Neural progenitor cell (in vitro differentiated cells): ENCODE results near the gene KAZN. TPM values are rescaled to one million over a fixed set of nuclear protein-coding genes. Genes with fewer than 3 reads are reported as not detected.

Experiments
- DNase-seq: peaks from one replicate; pipeline ENCODE4 v3.0.0-alpha.2; 2016; ENCODE audit warnings: low spot score
- H2AFZ ChIP-seq: fragments of 200-600 bp; sonication (generic); replicated peaks from 2 replicates; pipeline ENCODE4 v1.6.1; 2016; ENCODE audit warnings: antibody characterized with exemption
- H3F3A ChIP-seq: fragments of 200-600 bp; sonication (generic); 2 replicates; pipeline ENCODE4 v1.6.1; 2016; ENCODE audit warnings: antibody characterized with exemption, low read depth
- H3K27ac ChIP-seq: fragments of 200-600 bp; sonication (generic); 2 replicates; pipeline ENCODE4 v1.5.1; 2016; ENCODE audit warnings: mild to moderate bottlenecking
- H3K27me3 ChIP-seq: fragments of 200-600 bp; sonication (generic); 2 replicates; pipeline ENCODE4 v1.6.1; 2016; ENCODE audit warnings: mild to moderate bottlenecking, moderate library complexity
- H3K36me3 ChIP-seq: fragments of 200-600 bp; sonication (generic); 2 replicates; pipeline ENCODE4 v1.5.1; 2016
- H3K4me1 ChIP-seq: fragments of 200-600 bp; sonication (generic); 2 replicates; pipeline ENCODE4 v1.6.1; 2016; ENCODE audit warnings: mixed run types
- H3K4me2 ChIP-seq: fragments of 200-600 bp; sonication (generic); 2 replicates; pipeline ENCODE4 v1.6.1; 2016
- H3K4me3 ChIP-seq: fragments of 200-600 bp; sonication (generic); 2 replicates; pipeline ENCODE4 v1.5.1; 2016
- H3K79me2 ChIP-seq: fragments of 200-600 bp; sonication (generic); 2 replicates; pipeline ENCODE4 v1.6.1; 2016; ENCODE audit warnings: low read depth
- H3K9ac ChIP-seq: fragments of 200-600 bp; sonication (generic); 2 replicates; pipeline ENCODE4 v1.6.1; 2016
- H3K9me3 ChIP-seq: fragments of 200-600 bp; sonication (generic); 2 replicates; pipeline ENCODE4 v1.5.1; 2016; ENCODE audit warnings: low read depth
- H4K20me1 ChIP-seq: fragments of 200-600 bp; sonication (generic); 2 replicates; pipeline ENCODE4 v1.6.1; 2016; ENCODE audit warnings: low read depth
- H3K27ac Mint-ChIP-seq: 3 replicates; pipeline ENCODE4 v1.8.0; 2021; ENCODE audit warnings: mixed read lengths
- H3K27me3 Mint-ChIP-seq: 2 replicates; pipeline ENCODE4 v1.8.0; 2022; ENCODE audit warnings: low read depth, mild to moderate bottlenecking, inconsistent platforms, moderate library complexity, mixed read lengths; ENCODE audit not compliant: insufficient read depth
- H3K36me3 Mint-ChIP-seq: 3 replicates; pipeline ENCODE4 v1.8.0; 2021; ENCODE audit warnings: mixed read lengths
- H3K4me1 Mint-ChIP-seq: 3 replicates; pipeline ENCODE4 v1.8.0; 2021; ENCODE audit warnings: mixed read lengths
- H3K4me3 Mint-ChIP-seq: 3 replicates; pipeline ENCODE4 v1.8.0; 2021; ENCODE audit warnings: mild to moderate bottlenecking, moderate library complexity, mixed read lengths
- H3K9me3 Mint-ChIP-seq: 3 replicates; pipeline ENCODE4 v1.8.0; 2020; ENCODE audit warnings: mixed read lengths
- EZH2 ChIP-seq: fragments of 200-600 bp; sonication (generic); IDR thresholded peaks from 2 replicates; pipeline ENCODE4 v1.6.1; 2017; ENCODE audit warnings: antibody characterized with exemption, mild to moderate bottlenecking, moderate library complexity
- EZH2phosphoT487 ChIP-seq: fragments of 200-600 bp; sonication (generic); IDR thresholded peaks from 2 replicates; pipeline ENCODE4 v1.6.1; 2017; ENCODE audit warnings: antibody characterized with exemption
- total RNA-seq: library from RNA; depleted of rRNA; stranded (reverse); fragments of >200 nt; gene quantifications from 2 replicates; pipeline ENCODE4 v1.2.3, GENCODE V29; 2015; ENCODE audit warnings: low replicate concordance
- TF ChIP-seq, protein P1 (sequence below): fragments of 200-600 bp; sonication (generic); IDR thresholded peaks from 2 replicates; pipeline ENCODE4 v1.5.1; 2017; ENCODE audit warnings: antibody characterized with exemption, mild to moderate bottlenecking

The KAZN gene
- total RNA-seq, 1 donor from 2014 or later = 6.1 TPM

DNA sequence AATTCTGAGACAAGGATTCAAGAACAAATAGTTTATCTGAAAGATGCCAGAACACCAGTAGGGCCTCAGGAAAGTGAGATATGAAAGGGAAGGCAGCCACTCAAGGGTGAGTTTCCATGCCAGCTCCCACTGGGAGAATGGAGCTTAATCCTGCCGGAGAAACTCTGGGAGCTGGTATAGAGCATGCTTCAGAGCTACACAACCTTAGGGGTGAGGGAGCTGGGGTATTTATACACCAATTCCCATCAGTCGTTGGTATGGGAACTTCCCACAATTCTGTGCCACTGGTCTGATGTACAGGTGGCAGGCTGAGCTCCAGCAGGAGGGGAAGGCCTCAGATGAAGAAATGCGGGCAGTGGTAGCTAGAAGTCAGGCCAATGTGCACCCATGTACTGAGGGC lies 86.6 kb downstream of the KAZN start:
- no peak overlapping the region for H3K27ac ChIP-seq
- Mint-ChIP-seq H3K27me3 (no peaks in the 10 kb centered on the region), H3K9me3 (peaks cover 25% of the 10 kb centered on the region), H3K4me3 (no peak overlapping the region), H3K27ac (no peak overlapping the region), H3K4me1 (peaks cover 42% of the 10 kb centered on the region), H3K36me3 (peaks cover 15% of the 10 kb centered on the region)
- no peak overlapping the region for H3K4me2 ChIP-seq
- peaks cover 4% of the 10 kb centered on the region for H4K20me1 ChIP-seq
- H3K4me3 ChIP-seq = no peak overlapping the region
- no peaks in the 10 kb centered on the region for H3K36me3 ChIP-seq
- H3K79me2 ChIP-seq = peaks cover 27% of the 10 kb centered on the region
- H3K4me1 ChIP-seq = peaks cover 31% of the 10 kb centered on the region
- TF ChIP-seq EZH2 = no peak
- TF ChIP-seq EZH2phosphoT487 = no peak
- TF ChIP-seq, protein P1, sequence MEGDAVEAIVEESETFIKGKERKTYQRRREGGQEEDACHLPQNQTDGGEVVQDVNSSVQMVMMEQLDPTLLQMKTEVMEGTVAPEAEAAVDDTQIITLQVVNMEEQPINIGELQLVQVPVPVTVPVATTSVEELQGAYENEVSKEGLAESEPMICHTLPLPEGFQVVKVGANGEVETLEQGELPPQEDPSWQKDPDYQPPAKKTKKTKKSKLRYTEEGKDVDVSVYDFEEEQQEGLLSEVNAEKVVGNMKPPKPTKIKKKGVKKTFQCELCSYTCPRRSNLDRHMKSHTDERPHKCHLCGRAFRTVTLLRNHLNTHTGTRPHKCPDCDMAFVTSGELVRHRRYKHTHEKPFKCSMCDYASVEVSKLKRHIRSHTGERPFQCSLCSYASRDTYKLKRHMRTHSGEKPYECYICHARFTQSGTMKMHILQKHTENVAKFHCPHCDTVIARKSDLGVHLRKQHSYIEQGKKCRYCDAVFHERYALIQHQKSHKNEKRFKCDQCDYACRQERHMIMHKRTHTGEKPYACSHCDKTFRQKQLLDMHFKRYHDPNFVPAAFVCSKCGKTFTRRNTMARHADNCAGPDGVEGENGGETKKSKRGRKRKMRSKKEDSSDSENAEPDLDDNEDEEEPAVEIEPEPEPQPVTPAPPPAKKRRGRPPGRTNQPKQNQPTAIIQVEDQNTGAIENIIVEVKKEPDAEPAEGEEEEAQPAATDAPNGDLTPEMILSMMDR = no peak
- DNase-seq = no peak
- H3F3A ChIP-seq = peaks cover 14% of the 10 kb centered on the region
- no peak overlapping the region for H3K9ac ChIP-seq
- no peaks in the 10 kb centered on the region for H3K9me3 ChIP-seq
- H3K27me3 ChIP-seq = no peaks in the 10 kb centered on the region
- no peak overlapping the region for H2AFZ ChIP-seq

DNA sequence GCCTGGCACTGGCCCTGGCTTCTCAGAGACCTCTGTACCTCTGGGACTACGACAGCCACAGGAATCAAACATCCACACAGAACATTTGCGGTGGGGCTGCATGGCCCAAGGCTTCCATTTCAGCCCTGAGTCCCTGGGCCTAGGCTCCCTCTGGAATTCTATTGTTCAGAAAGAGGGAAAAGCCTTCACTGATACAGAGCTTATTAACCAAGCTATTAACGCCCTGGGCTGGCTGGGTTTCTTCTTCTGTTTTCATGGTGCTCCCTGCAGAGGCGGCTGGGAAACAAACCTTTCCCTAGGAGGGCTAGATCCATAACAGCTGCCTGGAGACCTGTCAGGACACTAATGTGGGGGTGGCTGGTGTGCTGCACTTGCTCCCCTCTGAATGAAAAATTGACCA lies 88.2 kb downstream of the KAZN start:
- H3K9me3 Mint-ChIP-seq = peaks cover 23% of the 10 kb centered on the region
- peaks cover 27% of the 10 kb centered on the region for H3K79me2 ChIP-seq
- no peaks in the 10 kb centered on the region for H3K27me3 ChIP-seq
- H3K4me1 Mint-ChIP-seq = peaks cover 49% of the 10 kb centered on the region
- no peak overlapping the region for H3K4me3 ChIP-seq
- no peak overlapping the region for H3K4me3 Mint-ChIP-seq
- H3K4me1 ChIP-seq = peaks cover 39% of the 10 kb centered on the region
- H3K4me2 ChIP-seq = peak overlapping the region; percentile 50
- H3F3A ChIP-seq = peaks cover 14% of the 10 kb centered on the region
- DNase-seq = peak; percentile 81
- peaks cover 4% of the 10 kb centered on the region for H4K20me1 ChIP-seq
- H3K9ac ChIP-seq = no peak overlapping the region
- H3K36me3 ChIP-seq = no peaks in the 10 kb centered on the region
- H3K9me3 ChIP-seq = no peaks in the 10 kb centered on the region
- H2AFZ ChIP-seq = no peak overlapping the region
- H3K27ac Mint-ChIP-seq = peak overlapping the region; percentile 17
- TF ChIP-seq, protein P1 = no peak
- peaks cover 9% of the 10 kb centered on the region for H3K36me3 Mint-ChIP-seq
- peaks cover 2% of the 10 kb centered on the region for H3K27me3 Mint-ChIP-seq
- H3K27ac ChIP-seq = peak overlapping the region; percentile 77

DNA sequence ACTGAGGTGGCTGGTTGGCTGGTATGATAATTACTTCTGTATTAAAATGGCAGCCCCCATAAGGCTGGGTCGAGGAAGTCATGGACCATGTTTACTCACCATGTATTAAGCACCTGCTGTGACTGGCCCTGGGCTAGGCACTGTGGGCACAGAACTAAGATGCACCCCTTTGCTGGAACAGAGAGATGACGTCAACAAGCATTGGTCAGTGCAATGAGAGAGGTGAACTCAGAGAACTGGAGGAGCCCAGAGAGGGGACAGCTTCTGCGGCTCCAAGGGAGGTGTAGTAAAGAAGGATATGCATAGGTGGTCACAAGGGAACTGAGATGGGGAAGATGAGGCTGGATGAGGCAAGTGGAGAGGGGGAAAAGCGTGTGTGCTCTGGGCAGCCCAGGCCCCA lies 88.7 kb downstream of the KAZN start:
- peaks cover 14% of the 10 kb centered on the region for H3F3A ChIP-seq
- Mint-ChIP-seq H3K27me3 (peaks cover 2% of the 10 kb centered on the region), H3K4me1 (peaks cover 49% of the 10 kb centered on the region), H3K9me3 (peaks cover 20% of the 10 kb centered on the region), H3K27ac (peak overlapping the region; percentile 17), H3K4me3 (no peak overlapping the region), H3K36me3 (peaks cover 9% of the 10 kb centered on the region)
- H3K4me3 ChIP-seq = no peak overlapping the region
- no peak overlapping the region for H3K9ac ChIP-seq
- H3K27ac ChIP-seq = no peak overlapping the region
- peaks cover 27% of the 10 kb centered on the region for H3K79me2 ChIP-seq
- no peak for DNase-seq
- peak overlapping the region; percentile 50 for H3K4me2 ChIP-seq
- peaks cover 4% of the 10 kb centered on the region for H4K20me1 ChIP-seq
- H2AFZ ChIP-seq = no peak overlapping the region
- TF ChIP-seq EZH2 = no peak
- TF ChIP-seq, protein P1 = no peak
- TF ChIP-seq EZH2phosphoT487 = no peak
- H3K36me3 ChIP-seq = no peaks in the 10 kb centered on the region
- no peaks in the 10 kb centered on the region for H3K9me3 ChIP-seq
- no peaks in the 10 kb centered on the region for H3K27me3 ChIP-seq
- peaks cover 39% of the 10 kb centered on the region for H3K4me1 ChIP-seq
